CD4-positive, alpha-beta T cell treated with Interleukin-15 for 1 hour (primary cell): Measurements from ENCODE around the gene SKI.
A peak's percentile ranks its signal among the peaks of the same experiment; 100 is the strongest.

ENCODE experiments used
- DNase-seq: peaks from one replicate; pipeline ENCODE4 v3.0.0-alpha.2; 2020

SKI gene

DNA sequence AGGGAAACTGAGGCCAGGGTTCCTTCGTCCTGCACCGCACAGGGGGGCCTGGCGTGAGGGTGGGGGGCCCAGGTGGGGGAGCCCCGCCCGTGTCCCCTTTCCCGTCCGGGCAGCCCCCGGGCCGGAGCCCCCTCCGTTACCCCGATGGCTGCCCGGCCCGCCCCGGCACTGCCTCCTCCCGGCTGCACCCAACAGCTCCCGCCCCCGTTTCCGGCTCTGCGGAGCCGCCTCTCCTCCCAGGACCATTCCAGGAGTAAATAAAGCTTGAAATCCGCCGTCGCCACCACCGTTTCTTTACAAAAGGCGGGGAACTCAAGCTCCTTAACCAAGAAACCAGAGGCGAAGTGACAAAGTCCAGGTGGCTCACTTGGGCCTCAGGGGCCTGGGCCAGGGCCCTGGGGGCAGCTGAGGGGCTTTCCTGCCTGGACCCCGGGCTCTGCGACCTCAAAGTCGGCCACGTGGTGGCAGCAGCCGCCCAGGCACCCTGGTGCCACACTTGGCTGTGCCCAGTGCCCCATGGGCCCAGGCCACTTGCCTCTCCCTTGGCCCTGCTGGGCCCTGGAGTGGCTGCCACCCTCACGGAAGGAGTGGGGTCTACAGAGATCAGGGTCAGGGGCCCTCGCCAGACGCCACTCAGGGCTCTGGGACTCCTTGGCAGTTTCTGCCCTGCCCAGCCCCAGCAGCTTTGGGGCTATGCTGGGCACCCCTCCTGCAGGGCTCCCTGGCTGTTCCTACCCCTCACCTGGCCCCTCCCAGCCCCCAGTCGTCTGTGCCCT, 33.0 kb upstream of the SKI start:
- DNase-seq: peak; percentile 89

DNA sequence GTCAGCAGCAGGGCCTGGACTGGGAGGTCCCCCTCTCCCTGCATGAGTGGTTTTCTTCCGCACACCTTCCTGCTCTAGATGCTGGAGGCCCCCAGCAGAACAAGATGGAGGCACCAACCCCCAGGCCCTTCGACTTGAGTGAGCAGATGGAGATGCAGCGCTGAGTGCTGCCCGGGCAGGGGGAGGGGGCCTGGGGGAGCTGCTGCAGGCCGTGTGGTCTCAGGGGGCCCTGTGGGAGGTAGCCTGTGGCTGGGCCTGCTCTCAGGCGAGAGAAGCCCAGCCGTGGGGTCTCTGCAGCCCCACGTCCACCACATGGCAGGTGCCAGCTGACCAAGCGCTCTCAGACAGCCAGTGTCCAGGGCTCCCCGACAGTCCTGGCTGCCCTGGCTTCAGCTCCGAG, 32.3 kb upstream of the SKI start:
- no peak for DNase-seq

DNA sequence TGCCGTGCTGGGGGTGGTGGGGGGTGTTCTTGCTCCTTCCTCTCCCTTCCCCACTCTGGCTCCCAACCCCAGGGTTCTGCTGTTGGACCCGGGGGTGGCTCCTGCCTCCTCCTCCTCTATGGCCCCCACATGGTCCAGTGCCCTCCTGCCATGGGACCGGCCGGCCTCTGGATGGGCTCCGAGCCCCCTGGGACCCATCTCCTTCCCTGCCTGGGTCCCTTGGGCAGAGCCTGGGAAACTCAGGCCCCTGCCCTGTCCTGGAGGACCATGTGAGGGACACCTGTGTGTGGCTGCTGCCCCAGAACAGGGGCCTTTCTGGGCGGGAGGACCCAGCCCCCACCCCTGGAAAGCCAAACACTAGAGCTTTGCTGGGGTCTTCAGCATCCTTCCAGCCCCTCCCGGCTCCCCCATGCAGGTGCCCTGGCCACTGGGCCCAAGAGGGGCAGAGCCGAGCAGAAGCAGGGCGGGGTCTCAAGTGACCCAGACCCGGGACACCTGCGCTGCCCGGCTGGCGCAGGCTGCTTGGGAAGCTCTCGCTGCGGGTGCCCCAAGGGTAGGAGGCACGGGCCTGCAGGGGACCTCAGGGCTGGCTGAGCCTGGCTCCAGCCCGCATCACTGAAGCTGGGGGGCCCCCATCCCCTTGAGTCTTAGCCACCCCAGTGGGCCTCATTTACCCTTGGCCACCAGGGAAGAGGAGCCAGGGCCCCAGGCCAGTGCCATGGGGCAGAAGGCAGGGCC, 31.0 kb upstream of the SKI start:
- no peak for DNase-seq

DNA sequence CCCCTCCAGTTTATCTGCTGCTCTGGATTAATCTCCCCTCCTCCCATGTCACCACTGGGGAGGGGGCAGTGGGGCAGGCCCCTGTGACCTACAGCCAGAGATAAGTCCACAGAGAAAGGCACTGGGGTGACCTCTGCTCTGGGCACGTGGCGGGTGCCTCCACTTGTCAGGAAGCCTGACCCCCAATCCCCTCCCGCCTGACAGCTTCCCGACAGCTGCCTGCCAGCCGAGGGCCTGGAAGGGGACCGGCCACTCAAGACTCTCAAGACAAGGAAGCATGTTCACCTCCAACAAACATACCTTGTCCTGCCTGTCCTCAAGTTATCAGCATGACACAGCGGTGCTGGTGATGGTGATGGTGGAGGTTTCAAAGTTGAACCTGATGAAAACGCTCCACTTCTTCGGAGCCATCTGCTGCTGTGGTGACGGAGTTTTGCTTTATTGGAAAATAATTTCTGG, 30.4 kb upstream of the SKI start:
- DNase-seq: no peak

DNA sequence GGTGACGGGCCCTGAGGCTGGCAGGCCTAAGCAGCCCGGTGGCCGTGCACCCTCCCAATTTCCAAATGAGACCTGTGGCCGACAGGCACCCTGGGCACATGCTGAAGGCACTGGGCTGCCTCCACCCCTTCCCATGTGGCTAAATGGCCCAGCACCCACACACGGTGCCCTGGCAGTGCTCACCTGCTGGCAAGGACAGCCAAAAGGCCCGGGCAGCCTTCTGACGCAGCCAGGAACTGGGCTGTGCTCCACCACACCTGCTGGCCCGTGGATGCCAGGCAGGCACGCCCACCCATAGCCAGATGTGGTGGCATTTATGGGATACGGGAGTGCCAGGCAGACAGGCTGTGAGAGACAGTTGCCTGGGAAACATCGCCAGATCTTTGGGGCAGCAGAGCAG, 29.5 kb upstream of the SKI start:
- DNase-seq: no peak

DNA sequence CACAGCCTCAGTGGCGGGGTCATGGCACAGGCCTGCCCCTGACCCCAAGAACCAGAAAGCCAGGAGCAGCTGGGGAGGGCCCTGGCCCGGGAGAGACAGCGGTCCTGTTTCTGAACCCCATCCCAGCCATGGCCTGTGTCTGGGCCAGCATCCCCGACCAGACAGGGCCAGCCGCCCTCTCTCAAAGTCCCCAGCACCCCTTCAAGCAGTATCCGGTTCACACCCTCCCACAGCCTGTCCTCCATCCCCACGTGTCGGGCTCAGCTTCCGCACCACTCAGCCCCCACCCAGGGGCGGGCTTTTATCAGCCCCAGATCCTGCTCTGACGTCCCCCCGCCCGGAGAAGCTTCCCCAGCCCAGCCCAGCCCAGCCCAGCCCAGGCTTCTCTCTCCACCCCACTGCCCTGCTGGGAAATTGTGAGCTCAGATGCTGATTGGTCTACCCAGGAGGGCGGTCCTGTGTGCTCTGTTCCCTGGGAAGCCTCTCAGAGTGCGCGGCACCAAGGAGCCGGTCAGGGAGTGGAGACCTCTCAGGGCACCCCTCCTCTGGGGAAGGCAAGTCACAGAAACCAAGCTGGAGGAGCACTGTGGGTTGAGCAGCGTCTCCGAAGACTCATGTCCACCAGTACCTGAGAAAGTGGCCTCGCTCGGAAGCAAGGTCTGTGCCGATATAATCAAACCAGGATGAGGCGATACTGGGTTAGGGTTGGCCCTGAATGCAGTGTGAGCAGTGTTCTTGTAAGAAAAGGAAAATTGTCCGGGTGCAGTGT, 28.9 kb upstream of the SKI start:
- peak; percentile 91 for DNase-seq

DNA sequence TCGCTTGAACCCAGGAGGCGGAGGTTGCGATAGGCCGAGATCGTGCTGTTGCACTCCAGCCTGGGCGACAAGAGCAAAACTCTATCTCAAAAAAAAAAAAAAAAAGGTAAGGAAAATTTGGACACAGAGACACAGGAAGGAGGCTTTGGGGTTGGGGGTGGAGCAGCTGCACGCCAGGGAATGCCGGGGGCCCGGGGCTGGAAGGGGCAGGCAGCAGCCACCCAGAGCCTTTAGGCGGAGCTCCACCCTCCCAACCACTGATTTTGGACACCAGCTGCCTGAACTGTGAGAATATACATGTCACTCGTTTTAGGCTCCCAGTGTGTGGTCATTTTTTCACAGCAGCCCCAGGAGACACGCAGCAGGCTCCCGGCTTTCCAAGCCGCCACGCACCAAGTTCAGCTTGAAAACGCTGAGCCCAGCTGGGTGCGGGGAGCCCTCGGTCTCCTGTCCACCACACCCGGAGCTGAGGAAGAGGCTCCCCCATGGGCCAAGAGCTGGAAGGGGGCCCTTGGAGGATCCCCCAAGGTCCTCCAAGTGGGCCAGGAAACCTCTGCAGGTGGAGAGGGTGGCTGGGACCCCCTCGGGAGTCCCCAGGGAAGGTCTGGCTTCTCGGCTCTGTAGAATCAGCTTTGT, 27.7 kb upstream of the SKI start:
- DNase-seq: no peak

DNA sequence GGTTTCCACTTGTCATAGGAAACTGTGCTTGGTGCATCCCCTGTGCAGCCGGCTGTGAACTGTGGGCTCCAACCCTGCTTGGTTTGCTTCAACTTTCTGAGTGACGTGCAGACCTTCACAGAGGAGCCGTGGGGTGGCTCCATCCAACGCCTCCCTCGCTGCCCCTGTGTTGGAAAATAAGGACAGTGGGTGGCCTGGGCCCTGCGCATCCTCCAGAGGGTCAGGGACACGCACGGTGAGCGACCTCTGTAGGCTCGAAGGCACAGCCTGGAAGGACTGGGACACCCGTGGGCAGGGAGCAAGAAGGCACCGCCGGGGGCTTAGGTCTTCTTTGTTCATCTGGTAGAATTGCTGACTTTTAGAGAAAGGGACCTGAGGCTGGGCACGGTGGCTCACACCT, 27.1 kb upstream of the SKI start:
- DNase-seq: no peak

DNA sequence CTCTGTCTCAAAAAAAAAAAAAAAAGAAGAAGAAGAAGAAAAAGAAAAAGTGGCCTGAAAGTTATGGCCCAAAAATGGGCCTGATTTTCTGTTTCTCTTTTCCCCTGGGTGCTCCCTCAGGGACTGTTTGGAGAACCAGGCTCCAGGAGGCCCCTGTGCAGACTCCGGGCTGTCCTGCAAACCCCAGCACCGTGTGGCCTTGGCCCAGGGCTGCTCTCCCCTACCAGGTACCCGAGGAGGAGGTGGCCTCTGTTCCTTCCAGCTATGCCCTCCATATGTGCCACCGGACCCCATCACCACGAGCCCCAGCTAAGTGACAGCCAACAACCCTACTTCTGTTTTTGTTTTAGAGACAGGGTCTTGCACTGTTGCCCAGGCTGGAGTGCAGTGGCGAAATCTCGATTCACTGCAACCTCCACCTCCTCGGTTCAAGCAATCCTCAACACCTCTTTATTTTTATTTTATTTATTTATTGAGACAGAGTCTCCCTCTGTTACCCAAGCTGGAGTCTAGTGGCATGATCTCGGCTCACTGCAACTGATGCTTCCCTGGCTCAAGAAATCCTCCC, 26.0 kb upstream of the SKI start:
- no peak for DNase-seq

DNA sequence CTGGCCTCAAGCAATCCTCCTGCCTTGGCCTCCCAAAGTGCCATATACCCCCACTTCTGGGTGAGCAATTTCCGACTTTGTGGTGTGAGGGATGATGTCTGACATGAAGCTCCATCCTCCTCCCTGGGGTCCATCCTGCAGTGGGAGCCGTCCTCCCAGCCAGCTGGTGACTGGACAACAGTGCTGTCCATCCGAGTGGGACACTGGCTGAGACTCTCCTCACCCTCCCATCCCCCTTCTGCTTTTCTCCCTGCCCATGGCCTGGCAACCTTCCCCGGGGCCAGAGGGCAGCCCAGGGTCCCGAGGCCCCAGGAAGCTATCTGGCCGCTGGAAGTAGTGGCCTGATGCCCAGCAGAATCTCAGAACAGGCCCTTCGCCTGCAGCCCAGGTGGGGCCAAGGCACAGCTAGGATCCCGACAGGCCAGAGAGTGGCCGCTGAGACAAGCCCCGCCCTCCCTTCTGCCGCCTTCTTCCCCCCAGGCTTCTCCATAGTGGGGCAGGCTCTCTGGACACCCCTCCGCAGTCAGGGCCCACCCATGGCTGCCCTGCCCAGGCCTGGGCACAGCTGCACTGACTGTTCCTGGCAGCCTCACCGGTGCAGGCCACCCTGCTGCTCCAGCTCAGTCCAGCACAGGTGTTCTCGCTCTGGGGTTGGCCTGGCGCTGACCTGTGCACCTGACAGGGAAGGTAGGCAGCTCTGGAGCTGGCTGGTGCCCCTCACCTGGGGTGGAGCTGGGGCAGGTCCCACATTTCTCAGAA, 25.1 kb upstream of the SKI start:
- no peak for DNase-seq

DNA sequence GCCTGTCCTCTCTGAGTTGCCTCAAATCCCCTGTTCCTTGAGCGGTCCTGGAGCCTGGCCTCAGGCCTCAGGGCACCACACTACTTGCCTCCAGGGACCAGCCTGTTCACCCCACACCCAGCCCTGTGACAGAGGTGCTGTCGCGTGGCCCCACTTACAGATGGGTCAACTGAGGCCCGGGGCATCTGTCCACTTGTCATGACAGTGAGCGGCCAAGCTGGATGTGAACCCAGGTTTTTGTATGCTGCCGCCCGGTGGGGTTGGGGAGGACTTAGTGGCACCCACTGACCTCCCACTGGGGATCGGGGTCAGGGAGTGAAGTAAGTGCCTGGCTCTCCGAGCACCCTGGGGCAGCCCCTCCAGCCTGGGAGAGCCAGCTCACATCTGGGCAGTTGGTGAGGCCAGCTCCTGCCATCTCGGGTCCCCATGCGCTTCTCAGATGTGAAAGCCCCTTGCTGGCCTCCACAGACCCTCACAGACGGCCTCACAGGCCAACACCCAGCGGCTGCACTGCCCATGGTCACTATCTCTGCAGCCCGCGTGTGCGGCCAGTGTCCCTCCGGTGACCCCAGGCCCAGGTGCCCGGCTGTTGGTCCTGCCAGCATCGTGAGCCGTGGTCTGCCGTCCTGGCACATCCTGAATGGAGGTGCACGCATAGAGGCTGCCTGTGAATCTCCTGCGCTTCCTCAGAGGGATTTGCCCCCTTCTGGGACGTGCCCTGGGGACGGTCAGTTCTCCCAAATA, 24.3 kb upstream of the SKI start:
- no peak for DNase-seq

DNA sequence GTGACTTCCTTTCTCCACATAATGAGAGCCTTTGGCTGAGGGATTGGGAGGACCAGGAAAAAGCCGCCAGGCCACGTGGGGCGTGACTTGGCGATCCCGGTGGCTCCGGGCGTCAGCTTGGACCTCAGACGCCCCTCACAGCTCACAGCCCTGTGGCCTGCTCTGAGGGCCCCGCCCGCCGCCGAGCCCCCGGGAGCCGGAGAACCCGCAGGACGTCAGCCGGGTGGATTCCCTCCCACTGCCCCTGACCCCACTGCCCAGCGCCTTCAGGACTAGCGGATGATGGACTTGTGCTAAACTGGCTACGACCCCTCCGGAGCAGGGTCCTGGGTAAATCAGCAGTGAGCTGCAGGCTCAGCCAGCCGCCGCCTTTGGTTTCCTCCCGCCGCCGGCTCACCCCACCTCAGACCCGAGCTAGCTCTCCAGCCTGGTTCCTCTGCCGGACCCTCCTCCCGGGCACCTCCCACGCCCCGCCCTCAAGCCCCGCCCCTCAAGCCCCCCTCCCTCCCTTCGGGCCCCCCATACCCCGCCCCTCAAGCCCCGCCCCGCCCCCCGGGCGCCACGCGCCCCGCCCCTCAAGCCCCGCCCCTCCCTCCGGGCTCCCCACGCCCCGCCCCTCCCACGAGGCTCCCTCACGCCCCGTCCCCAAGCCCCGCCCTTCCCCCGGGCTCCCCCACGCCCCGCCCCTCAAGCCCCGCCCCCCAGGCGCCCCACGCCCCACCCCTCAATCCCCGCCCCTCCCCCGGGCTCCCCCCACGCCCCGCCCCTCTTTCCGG, 23.5 kb upstream of the SKI start:
- no peak for DNase-seq

DNA sequence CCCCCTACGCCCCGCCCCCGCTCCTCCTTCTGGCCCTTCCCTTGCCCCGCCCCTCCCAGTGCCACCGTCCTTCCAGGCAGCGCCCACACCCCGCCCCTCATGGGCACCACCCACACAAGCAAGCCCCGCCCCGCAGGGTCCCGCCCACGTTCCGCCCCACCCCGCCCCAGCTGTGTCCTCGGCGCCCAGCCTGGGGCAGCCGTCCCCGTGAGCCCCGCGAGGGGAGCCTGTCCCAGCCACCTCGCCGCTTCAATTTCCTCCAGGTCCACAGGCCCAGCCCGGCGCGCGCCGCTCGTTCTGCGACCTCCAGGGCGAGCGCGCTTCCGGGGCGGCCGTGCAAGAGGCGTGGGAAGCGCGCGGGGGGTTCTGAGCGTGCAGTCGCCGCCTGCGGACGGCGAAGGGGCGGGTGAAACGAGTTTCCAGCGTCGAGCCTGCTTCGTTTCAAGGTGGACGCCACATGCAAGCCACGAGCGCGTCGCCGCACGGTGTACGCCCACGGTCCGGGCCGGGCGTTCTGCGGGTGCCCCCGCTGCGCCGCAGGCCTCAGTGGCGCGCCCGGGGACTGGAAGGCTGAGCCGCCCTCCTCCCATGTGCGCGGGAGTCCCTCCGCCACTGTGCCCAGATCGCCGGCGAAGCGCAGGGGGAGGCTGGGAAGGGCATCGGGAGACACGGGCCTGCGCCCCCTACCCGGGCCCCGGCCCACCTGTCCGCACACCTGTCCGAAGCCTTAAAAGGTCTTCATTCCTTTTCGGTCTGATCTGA, 22.7 kb upstream of the SKI start:
- peak; percentile 93 for DNase-seq

DNA sequence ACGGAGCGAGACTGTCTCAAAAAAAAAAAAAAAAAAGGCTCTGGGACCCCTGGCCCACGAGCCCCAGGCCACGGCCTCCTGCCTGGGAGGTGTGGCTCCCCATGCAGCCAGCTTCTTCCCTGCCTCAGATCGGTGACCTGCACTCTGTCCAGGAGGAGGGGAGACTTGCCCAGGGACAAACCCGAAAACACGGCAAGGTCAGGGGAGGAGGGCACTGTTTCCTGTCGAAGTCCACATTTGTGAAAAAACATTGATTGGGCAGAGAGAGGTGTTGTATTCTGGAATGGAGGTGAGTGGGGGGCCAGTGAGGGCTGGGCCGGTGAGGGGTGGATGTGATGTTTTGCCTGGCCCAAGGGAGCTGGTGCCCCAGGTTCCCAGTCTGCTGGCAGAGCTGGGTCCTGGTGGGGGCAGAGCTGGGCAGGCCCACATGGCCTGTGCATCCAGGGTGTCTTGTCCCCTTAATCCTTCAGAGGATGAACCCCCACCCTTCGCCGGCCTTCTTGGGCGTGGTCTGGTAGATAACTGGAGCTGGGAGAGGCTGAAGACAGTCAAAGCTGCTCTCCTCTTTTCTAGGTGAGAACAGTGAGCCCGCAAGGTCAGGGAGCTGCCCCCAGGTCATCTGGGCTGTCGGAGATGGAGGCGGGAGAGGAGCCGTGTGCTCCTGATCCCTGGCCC, 21.2 kb upstream of the SKI start:
- DNase-seq: no peak

DNA sequence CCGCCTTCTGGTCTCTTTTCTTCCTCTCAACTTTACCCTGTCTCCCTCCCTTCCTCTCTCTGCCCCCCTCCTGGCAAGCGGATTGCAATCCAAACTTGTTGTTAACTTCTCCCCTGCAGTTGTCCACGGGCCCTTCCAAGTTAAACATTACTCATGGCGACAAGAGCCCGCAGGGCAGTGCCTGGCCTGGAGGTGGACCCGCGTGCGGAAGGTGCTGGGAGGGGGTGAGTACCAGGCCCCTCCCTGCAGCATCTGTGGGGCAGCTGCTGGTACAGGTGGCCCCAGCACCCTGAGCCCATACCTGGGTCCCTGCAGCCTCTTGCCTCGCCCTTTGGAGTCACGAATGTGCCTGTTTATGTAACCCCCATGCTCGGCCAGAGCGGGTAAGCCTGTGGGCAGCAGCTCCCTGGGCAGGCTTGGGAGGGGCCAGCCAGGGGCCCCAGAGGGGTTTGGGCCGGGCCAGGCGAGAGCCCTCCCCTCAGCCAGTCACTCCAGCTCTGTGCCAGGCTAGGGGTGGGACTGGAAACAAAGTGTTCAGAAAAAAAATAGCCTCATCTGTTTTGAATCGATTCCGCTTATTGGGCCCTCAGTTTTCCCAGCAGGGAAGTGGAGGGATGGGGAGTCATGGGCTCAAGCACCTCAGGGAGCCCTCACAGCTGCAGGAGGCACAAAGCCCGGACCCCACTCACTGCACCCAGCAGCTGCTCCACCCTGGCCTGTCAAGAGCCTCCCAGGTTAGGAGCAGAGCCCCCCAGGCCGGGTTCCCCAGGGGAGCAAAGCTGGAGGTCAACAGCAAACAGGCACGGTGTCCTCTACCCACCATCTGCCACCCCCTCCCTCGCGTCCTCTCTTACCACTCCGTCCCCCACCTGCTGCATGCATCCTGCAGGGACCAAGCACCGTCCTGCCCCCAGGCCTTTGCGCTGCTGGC, 19.5 kb upstream of the SKI start:
- no peak for DNase-seq

DNA sequence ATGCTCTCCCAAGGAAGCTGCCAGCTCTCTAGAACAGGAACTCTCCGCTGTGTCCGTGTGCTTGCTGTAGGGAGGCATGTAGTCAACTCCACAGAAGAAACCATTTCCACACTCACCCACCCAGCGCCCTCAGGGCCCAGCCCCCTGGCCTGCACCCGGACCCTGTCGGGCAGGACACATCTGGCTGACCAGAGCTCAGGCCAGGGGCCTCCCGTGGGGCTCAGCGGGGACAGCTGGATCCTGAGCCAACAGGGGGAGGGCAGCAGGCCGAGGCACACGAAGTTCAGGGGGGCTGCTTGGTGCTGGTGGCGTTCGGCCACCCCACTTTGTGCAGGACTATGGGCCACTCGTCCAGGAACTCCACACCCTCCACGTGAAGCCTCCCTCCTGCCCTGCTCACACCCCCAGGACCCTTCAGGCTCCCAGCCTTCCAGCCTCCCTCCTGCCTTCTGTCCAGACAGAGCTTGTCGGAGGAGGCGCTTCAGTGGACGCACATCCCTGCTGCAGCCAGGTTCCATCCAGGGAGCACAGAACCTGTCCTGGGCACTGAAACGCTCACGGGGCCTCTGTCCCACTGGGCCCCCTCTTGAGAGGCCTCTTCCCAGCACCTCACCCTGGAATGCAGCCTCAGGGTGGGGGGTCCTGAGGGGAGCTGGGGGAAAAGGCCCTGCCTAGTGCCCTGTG, 18.6 kb upstream of the SKI start:
- no peak for DNase-seq

DNA sequence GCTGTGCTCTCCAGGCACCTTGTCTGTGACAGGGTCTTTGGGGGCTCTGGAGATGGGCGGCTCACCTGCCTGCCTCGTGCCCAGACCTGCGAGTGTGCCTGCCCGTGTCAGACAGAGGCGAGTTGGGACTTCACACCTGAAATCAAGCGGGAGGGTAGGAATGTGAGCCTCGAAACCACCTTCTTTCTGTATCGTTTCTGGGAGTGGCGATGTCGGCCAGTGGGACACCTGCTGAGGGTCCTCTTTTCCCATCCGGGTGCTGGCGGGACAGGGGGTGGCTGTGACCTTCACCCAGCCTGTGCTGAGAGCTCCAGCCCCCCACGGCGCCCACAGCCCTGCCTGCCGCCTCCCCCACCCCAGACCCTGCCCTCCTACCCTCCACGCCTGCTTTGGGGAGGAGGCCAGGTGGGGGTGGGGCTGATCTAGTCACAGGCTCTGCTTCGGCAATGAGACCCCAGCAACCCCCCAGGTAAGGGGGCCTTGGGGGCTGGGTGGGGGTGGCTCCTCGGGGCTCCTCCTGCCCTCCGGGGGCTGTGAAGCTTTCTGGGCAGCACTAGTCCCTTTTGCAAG, 17.9 kb upstream of the SKI start:
- DNase-seq: no peak
